Measurements from ENCODE around the gene MLEC.

The MLEC gene

DNA sequence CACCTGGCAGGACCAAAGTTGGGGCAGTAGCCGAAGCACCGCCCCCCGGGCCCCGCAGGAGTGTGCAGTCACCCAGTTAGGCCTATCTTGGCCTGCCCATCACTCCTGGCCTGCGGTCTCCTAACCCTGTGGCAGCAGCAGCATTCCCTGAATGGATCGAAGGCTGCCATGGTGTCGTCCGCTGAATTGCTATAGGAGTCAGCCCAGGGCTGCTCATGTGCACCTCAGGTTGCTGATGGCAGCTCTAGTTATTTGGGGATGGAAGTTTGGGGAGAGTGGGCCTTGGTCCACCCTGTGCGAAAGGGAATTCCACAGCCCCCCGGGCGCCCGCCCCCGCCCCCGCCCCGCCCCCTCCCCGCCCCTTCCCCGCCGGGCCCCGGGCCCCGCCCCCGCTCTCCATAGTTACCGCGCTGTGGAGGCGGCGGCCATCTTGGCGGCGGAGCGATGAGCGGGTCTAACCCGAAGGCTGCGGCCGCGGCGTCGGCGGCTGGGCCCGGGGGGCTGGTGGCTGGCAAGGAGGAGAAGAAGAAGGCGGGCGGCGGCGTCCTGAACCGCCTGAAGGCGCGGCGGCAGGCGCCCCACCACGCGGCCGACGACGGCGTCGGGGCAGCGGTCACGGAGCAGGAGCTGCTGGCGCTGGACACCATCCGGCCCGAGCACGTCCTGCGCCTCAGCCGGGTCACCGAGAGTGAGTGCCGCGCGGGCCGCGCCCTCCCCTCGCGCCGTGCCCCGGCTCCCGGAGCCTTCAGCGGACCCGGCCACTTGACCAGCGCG lies 23.3 kb downstream of the MLEC start, which contains the start of gene UNC119B:
UNC119B (plus strand) TSS at position 428 of the 774 bp plus-strand sequence; CDS start at position 445, 17 bp downstream.
- Histone ChIP-seq H3K27ac (ENCODE audit: low read depth, low read length) (no peak within 1 kb of the TSS), H3F3A (ENCODE audit: control insufficient read depth, insufficient read depth) (peaks cover 27% of the 10 kb centered on the region), H4K20me1 (ENCODE audit: control insufficient read depth, insufficient read depth, low read depth, low read length) (no peaks in the 10 kb centered on the region), H3K36me3 (ENCODE audit: control insufficient read depth, low read length) (peaks cover 32% of the 10 kb centered on the region), H3K79me2 (ENCODE audit: control insufficient read depth, low read length) (peaks cover 17% of the 10 kb centered on the region), H3K4me1 (ENCODE audit: control insufficient read depth, low read length) (peaks cover 30% of the 10 kb centered on the region), H3K4me2 (ENCODE audit: low read length) (peak within 1 kb of the TSS; percentile 94), H3K9me3 (ENCODE audit: control insufficient read depth, insufficient read depth, low read length) (no peaks in the 10 kb centered on the region), H3K9me2 (replicated peaks; ENCODE audit: control insufficient read depth, low read length) (no peaks in the 10 kb centered on the region), H3K4me3 (ENCODE audit: low read length) (peak within 1 kb of the TSS; percentile 84), H3K27me3 (ENCODE audit: control insufficient read depth, low read length) (no peaks in the 10 kb centered on the region)
- TF ChIP-seq EZH2phosphoT487 (IDR thresholded peaks at IDR 0.05; ENCODE audit: borderline replicate concordance, low read length), result no peak
- TF ChIP-seq, protein P1, sequence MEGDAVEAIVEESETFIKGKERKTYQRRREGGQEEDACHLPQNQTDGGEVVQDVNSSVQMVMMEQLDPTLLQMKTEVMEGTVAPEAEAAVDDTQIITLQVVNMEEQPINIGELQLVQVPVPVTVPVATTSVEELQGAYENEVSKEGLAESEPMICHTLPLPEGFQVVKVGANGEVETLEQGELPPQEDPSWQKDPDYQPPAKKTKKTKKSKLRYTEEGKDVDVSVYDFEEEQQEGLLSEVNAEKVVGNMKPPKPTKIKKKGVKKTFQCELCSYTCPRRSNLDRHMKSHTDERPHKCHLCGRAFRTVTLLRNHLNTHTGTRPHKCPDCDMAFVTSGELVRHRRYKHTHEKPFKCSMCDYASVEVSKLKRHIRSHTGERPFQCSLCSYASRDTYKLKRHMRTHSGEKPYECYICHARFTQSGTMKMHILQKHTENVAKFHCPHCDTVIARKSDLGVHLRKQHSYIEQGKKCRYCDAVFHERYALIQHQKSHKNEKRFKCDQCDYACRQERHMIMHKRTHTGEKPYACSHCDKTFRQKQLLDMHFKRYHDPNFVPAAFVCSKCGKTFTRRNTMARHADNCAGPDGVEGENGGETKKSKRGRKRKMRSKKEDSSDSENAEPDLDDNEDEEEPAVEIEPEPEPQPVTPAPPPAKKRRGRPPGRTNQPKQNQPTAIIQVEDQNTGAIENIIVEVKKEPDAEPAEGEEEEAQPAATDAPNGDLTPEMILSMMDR (IDR thresholded peaks at IDR 0.05; ENCODE audit: low read depth, low read length, poor library complexity, severe bottlenecking), result no peak

DNA sequence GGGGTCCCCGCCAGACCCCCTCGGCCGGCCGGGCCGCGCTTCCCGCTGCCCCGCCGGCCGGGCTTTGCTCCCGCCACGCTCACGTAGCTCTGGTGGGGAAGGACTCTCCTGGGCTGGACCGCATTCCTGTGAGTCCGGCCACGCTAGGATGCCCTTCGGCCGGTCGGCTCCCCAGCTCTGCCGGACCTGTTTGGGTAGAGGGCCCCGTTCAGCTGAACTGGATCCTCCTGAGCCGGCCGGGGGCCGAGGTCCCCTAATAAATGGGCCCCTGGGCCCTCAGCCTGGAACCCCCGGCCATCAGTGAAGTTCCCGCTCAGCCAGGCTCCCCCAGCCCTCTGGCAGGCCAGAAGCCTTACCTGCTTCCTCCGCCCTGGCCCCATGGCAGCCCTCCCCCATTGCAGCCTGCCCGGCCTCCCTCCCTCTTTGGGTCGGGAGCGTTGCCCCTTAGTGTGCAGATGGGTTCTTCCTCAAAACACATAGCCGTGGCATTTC lies 23.9 kb downstream of the MLEC start:
- Histone ChIP-seq H3K79me2 (ENCODE audit: control insufficient read depth, low read length) (peaks cover 17% of the 10 kb centered on the region), H3K4me3 (ENCODE audit: low read length) (peak overlapping the region; percentile 84), H3K36me3 (ENCODE audit: control insufficient read depth, low read length) (peaks cover 34% of the 10 kb centered on the region), H3K9me2 (replicated peaks; ENCODE audit: control insufficient read depth, low read length) (no peaks in the 10 kb centered on the region), H3K9me3 (ENCODE audit: control insufficient read depth, insufficient read depth, low read length) (no peaks in the 10 kb centered on the region), H3K4me2 (ENCODE audit: low read length) (peak overlapping the region; percentile 94), H4K20me1 (ENCODE audit: control insufficient read depth, insufficient read depth, low read depth, low read length) (no peaks in the 10 kb centered on the region), H3F3A (ENCODE audit: control insufficient read depth, insufficient read depth) (peaks cover 27% of the 10 kb centered on the region), H3K4me1 (ENCODE audit: control insufficient read depth, low read length) (peaks cover 30% of the 10 kb centered on the region), H3K27ac (ENCODE audit: low read depth, low read length) (no peak overlapping the region), H3K27me3 (ENCODE audit: control insufficient read depth, low read length) (no peaks in the 10 kb centered on the region)
- TF ChIP-seq EZH2phosphoT487 (IDR thresholded peaks at IDR 0.05; ENCODE audit: borderline replicate concordance, low read length), result no peak
- TF ChIP-seq, protein P1 (IDR thresholded peaks at IDR 0.05; ENCODE audit: low read depth, low read length, poor library complexity, severe bottlenecking), result no peak

DNA sequence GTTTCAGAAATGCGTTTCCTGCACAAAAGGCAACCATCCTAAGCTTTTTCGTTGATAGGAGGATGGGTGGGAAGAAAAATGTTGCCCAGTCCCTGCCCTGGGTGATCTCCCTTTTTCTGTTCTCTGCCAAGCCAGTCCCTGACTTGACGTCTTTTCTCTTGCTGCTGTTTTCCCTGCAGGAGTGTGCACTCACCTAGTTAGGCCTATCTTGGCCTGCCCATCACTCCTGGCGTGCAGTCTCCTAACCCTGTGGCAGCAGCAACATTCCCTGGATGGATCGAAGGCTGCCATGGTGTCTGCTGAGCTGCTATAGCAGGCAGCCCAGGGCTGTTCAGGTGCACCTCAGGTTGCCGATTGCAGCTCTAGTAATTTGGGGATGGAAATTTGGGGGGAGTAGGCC lies 24.5 kb downstream of the MLEC start:
- Histone ChIP-seq H3K4me2 (ENCODE audit: low read length) (peak overlapping the region; percentile 94), H4K20me1 (ENCODE audit: control insufficient read depth, insufficient read depth, low read depth, low read length) (no peaks in the 10 kb centered on the region), H3K4me3 (ENCODE audit: low read length) (peak overlapping the region; percentile 84), H3K36me3 (ENCODE audit: control insufficient read depth, low read length) (peaks cover 40% of the 10 kb centered on the region), H3K79me2 (ENCODE audit: control insufficient read depth, low read length) (peaks cover 17% of the 10 kb centered on the region), H3K27ac (ENCODE audit: low read depth, low read length) (no peak overlapping the region), H3K4me1 (ENCODE audit: control insufficient read depth, low read length) (peaks cover 30% of the 10 kb centered on the region), H3F3A (ENCODE audit: control insufficient read depth, insufficient read depth) (peaks cover 27% of the 10 kb centered on the region), H3K27me3 (ENCODE audit: control insufficient read depth, low read length) (no peaks in the 10 kb centered on the region), H3K9me2 (replicated peaks; ENCODE audit: control insufficient read depth, low read length) (no peaks in the 10 kb centered on the region), H3K9me3 (ENCODE audit: control insufficient read depth, insufficient read depth, low read length) (no peaks in the 10 kb centered on the region)
- TF ChIP-seq, protein P1 (IDR thresholded peaks at IDR 0.05; ENCODE audit: low read depth, low read length, poor library complexity, severe bottlenecking), result no peak
- TF ChIP-seq EZH2phosphoT487 (IDR thresholded peaks at IDR 0.05; ENCODE audit: borderline replicate concordance, low read length), result no peak
